CD4-positive, alpha-beta T cell treated with Interleukin-2 at 100 ng/mL for 4 hours (primary cell): ENCODE measurements around the gene IGF2.
"Not testable (repeated sequence)": the region's sequence is repeated elsewhere in the genome, so short reads cannot be mapped to it uniquely, and the experiment has no call there.

Experiments
- DNase-seq: peaks from one replicate; pipeline ENCODE4 v3.0.0-alpha.2; 2020; ENCODE audit warnings: low spot score

The IGF2 gene, protein sequence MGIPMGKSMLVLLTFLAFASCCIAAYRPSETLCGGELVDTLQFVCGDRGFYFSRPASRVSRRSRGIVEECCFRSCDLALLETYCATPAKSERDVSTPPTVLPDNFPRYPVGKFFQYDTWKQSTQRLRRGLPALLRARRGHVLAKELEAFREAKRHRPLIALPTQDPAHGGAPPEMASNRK

GRCh38 chr11:2139123-2139521 is at the start of gene IGF2:
Gene IGF2, minus strand, starts transcription at chr11:2139389. Its CDS starts 3,866 bp downstream, at chr11:2135523.
- DNase-seq = no peak

DNA sequence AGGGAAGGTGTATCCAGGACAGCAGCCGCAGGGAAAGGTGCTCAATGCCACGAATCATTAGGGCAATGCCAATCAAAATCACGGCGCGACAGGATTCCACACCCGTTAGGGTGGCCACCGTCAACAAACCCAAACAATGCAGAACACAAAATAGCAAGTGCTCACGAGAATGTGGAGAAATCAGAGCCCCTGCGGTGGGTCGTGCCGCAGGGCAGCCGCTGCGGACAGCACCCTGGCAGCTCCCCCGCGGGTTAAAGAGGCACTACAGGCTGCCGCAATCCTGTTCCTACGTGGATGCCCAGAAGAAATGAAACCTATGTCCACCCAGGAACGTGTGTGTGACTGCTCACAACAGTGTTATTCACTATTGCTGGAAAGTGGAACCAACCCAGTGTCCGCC is 49.6 kb upstream of the IGF2 start:
- no peak for DNase-seq

GRCh38 chr11:2187280-2187707 is 48.1 kb upstream of the IGF2 start:
- no peak for DNase-seq

DNA sequence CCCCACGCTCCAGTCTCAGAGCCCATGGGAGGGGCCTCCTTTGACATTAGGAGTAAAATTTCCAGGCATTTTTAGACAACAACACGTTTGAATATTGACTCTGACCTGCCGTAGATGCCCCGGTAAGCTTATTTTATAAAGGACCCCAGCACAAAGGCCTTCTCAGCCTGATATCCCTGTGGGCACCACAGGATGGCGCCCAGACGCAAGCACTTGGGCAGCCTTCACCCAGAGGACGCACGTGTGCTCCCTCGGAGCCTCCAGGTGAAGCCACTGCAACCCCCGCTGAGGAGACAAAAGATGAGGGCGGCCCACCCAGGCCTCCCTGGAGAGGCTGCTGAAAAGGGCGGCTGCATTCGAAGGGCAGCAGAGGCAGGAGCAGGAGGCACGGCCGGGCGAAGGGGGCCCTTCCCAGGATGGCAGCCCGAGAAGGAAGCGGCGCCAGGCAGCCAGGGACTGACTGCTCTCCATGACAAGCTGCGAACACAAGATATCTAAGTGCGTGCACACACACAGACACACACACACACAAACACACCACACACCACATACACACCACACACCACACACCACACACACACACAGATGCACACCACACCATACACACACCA is 47.6 kb upstream of the IGF2 start:
- peak; percentile 36 for DNase-seq

- DNase-seq = no peak
Observed at GRCh38 chr11:2185324-2186085, 46.3 kb upstream of the IGF2 start.

DNA sequence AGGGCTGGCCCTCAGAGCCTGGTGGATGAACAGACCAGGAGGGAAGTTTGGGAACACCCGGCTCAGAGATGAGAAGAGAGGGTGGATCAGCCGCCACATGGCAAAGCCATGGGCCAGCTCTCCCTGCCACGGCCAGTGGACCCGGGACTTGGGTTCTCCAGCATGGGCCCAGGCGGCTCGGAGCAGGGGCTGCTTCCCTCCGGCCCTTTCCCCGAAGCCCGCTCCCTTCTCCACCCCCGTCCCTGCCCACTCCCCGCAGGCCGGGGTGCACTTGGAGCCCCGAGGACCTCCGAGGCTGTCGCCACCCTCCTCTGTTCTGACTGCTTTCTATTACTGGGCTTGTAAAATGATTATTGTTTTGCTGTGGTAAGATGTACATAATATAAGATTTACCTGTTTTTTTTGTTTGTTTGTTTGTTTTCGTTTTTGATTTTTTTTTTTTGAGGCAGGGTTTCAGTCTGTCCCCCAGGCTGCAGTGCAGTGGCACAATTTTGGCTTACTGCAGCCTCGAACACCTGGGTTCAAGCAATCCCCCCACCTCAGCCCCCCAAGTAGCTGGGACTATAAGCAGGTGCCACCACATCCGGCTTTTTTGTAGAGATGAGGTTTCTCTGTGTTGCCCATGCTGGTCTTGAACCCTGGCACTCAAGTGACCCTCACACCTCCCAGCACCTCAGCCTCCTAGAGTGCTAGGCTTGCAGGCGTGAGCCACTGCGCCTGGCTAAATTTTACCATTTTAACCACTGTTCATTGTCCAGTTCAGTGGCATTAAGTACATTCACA is 43.7 kb upstream of the IGF2 start:
- no peak for DNase-seq

- DNase-seq = no peak
Observed at GRCh38 chr11:2182075-2182474, 42.9 kb upstream of the IGF2 start.

DNA sequence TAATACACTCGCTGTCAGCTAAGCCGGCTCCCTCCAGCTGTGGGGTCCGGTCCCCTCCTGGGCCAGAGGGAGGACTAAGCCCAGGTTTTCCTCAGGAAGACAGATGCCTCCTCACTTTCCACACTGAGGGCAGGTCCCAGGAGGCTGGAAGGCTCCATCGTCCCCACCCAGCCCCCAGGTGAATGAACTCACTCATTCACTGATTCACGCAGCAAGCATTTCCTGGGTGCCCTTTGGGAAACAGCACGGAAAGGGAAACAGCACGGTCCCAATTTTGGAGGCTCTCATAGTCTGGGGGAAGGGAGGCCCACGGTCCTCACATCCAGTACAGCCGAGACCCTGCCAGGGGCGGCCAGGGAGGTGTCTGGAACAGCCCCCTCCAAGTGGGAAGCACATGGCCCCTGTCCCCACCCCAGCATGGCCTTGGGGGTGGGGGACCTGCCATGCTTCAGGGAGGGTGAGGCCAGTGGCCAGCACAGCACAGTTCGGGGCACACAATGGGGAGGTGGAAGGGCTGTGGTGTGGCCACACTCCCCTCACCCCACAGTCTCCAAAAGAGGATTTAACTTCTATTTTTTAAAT is 41.7 kb upstream of the IGF2 start:
- DNase-seq = no peak

- DNase-seq = no peak
Observed at GRCh38 chr11:2180347-2180746, 41.2 kb upstream of the IGF2 start.

GRCh38 chr11:2179516-2179915 is 40.3 kb upstream of the IGF2 start:
- no peak for DNase-seq

GRCh38 chr11:2178906-2179494 is 39.8 kb upstream of the IGF2 start:
- DNase-seq = no peak

- DNase-seq = not testable (repeated sequence)
Observed at GRCh38 chr11:2178055-2178773, 39.0 kb upstream of the IGF2 start.

DNA sequence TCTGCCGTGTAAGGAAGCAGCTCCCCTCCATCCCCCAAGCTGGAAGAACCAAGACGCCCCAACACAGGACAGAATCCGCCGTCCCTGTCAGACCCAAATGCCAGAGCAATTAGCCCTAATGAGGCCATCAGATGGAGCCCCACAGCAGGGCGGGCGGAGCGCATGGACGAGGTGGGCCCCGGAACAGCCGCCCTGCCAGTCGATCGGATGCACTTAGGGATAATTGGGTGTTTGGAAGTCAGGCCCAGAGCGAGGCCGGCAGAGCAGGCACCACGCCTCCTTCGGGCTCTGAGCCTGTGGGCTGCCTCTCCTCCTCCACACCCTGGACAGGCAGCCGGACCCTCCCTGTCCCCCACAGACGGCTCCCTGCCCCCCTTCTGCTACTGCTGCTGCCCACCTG is 37.9 kb upstream of the IGF2 start:
- DNase-seq = no peak

DNA sequence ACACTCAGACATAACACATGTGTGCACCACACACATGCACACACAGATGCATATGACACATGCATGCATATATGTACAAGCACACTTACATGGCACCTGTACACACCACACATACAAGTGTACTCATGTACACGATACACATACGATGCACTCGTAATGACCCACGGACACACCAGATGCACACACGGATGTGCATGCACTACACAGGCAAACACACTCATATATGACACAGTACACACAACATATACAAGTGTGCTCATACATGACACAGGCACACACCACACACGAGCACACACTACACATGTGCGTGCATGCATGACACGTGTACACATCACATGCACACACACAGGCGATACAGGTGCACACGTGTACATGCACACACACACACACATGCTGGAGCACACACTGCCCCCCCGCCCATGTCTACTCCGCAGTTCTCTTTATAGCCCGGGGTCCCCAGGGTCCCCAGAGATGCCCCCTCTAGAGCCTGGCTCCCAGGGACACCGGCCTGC is 37.3 kb upstream of the IGF2 start:
- no peak for DNase-seq

DNA sequence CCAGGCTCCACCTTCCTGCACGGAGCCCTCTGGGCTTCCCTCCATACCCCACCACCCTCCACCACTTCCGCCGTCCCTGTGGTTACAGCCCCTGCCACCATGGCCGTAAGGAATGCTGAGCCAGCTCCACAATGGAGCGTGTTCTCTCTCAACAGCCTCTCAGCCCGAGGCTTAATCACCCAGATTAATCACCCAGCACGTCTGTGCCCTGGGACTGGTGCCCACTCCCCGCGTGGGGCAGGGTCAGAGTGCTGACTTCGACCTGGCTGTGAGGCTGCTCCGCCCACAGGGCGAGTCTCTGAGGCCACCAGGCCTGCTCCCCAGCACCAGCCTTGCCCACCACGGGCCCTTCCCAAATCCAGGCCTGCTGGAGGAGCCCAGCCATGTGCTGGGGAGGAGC is 36.5 kb upstream of the IGF2 start:
- DNase-seq = no peak

DNA sequence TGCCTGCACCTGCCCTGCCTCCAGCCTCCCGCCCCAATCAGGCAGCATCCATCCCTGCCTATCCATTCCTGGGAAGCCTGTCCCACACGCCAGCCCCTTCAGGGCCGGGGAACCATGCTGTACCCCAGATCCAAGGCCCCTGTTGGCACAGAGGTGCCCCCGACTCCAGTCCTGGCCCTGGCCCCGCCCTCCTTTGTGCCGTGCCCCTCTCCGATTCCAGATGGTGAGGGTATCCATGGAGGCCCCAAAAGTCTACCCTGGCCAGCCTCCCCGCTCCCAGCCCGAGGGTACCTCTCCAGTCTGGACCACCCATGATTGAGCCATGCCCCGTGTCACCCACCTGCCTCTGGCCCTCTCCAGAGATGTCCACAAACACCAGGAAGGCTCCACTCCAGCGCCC is 35.2 kb upstream of the IGF2 start:
- no peak for DNase-seq

- no peak for DNase-seq
Observed at GRCh38 chr11:2173761-2174160, 34.6 kb upstream of the IGF2 start.

DNA sequence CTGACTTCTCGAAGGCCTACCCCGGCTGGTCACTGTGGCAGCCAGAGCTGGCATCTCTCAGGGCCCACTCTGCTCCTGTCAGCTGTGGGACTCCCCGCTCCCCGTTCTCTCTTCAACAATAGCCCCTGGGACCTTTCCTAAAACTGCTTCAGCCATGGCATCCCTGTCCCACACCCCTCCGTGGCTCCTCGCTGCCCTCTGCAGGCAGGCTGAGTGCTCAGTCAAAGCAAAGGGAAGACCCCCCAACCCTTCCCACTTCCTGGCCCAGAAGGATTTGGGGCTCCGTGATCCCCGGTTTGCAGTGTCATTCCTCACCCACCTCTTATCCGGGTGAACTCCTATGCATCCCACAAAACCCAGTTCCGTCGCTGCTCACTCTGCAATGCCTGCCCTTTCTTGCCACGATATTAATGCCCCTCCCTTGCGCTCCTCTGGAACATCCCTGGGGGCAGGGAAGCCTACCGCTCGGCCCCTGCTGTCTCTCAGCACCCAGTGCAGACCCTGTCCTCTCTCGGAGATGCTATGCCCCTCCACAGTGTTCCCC is 34.0 kb upstream of the IGF2 start:
- no peak for DNase-seq

DNA sequence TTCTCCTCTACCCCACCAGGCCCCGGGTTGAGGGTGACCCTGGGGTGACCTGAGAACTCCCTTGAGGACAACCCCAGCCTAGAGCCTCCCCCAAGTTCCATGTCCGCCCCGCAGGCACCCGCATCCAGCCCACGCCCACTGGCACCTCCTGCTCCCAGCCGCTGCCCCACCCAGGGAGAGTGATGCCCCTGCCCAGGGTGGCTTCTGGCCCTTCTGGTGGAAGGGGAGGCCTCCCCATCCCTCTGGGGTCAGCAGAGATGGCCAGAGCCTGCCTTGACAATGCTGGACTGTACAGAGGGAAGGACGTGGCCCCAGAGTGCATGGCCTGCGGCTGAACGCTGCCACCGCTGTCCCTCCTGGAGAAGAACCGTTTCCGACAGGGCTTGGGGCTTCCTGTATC is 33.5 kb upstream of the IGF2 start:
- no peak for DNase-seq

- no peak for DNase-seq
Observed at GRCh38 chr11:2171591-2172003, 32.4 kb upstream of the IGF2 start, which contains the start of gene TH. Gene TH, minus strand, starts transcription at chr11:2171815. Its CDS starts 29 bp downstream, at chr11:2171786.
